GM21526 (cell line): ENCODE measurements around the gene MBD2.

Source experiments
- ATAC-seq: cut with Tn5 transposase; IDR thresholded peaks from one replicate; pipeline ENCODE4 v1.9.1; 2021; ENCODE audit warnings: moderate library complexity; ENCODE audit not compliant: unreplicated experiment, low FRiP score

Gene MBD2

DNA sequence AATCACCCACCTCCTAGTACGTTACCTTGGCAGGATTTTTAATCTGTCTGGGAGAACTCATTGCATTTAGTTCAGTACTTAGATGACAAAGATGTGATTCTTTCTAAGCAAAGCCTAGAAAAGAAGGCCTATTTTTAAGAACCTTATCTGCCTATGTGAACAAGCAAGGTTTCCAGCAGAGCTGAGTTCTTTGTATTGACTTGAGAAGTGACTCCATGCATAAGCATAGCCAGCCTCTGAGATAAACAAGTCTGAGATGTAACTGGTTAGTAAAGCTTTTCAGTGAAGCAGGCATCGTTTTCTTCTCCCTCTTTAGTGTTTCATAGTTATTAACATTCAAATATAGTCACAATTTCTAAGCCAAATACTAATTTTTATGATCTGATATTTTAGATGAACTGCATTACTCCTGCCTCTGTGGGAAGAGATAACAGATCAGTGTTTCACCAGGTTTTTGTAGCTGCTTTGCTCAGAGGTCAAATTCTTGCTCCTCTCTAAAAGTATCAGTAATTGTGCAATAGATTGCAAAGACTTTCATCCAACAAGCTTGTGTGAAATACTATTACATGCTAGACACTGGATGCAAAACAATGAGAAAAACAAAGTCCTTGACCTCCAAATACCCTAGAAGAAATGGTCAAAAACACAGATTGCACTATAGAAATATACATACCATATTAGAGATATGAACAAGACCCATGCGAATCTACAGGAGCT, 107.8 kb downstream of the MBD2 start:
- ATAC-seq = no peak

DNA sequence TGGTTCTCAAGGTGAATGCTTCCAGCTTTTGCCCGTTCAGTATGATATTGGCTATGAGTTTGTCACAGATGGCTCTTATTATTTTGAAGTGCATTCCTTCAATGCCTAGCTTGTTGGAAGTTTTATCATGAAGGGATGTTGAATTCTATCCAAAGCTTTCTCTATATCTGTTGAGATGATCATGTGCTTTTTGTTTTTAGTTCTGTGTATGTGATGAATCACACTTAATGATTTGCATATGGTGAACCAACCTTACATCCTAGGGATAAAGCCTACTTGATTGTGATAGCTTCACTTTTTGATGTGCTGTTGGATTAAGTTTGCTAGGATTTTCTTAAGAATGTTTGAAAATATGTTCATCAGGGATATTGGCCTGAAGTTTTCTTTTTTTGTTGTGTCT, 112.1 kb downstream of the MBD2 start:
- ATAC-seq = no peak

DNA sequence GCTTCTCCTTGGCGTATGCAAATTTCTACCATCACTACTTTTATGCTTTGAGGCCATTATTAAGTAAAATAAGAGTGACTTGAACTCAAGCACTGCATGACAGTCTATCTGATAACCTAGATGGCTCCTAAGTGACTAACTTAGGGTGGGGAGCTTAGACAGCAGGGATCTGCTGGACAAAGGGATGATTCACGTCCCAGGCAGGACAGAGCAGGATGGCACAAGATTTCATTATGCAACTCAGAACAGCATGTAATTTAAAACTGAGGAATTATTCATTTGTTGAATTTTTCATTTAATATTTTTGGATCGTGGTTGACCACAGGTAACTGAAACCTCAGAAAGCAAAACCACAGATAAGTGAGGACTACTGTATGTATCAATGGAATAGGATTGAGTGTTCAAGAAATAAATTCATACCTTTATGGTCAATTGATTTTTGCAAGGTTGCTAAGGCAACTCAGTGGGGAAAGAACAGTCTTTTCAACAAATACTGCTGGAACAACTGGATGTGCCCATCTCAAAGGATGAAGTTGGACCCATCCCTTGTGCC, 115.3 kb downstream of the MBD2 start:
- no peak for ATAC-seq

DNA sequence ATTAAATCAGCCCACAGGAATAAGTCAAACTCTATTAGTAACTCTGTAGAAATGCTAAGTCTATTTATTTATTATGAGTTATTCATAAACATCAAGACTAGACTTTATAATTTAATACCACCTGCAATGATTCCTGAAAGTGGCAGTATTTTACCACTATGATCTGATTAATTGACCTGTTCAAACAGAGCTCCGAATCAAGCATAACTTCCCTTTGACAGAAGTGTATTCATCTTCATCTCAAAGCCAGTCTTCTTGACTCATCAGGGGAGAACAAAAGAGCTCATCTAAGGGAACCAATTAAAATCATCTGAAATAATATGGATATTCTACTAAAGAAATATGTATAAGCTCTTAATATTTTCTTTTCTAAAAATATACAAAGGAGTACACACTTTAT, 122.3 kb downstream of the MBD2 start:
- no peak for ATAC-seq
